HUES48 (cell line): ENCODE data around the gene ADAMTSL1.

Experiments used
- H3K27ac ChIP-seq: one replicate; pipeline ENCODE4 v1.7.0; 2013; ENCODE audit warnings: low read depth, low read length, inconsistent platforms
- H3K27me3 ChIP-seq: 2 replicates; pipeline ENCODE4 v1.6.1; 2013; ENCODE audit warnings: mild to moderate bottlenecking, low read length; ENCODE audit not compliant: control insufficient read depth, insufficient read depth
- H3K36me3 ChIP-seq: 2 replicates; pipeline ENCODE4 v1.6.1; 2013; ENCODE audit warnings: low read length; ENCODE audit not compliant: control insufficient read depth, insufficient read depth
- H3K4me1 ChIP-seq: 2 replicates; pipeline ENCODE4 v1.6.1; 2013; ENCODE audit warnings: mild to moderate bottlenecking, low read length; ENCODE audit not compliant: control insufficient read depth, insufficient read depth
- H3K4me3 ChIP-seq: 2 replicates; pipeline ENCODE4 v1.5.1; 2013; ENCODE audit warnings: mild to moderate bottlenecking, low read depth, low read length
- H3K9ac ChIP-seq: 2 replicates; pipeline ENCODE4 v1.6.1; 2013; ENCODE audit warnings: mild to moderate bottlenecking, low read depth, low read length, moderate library complexity
- H3K9me3 ChIP-seq: 2 replicates; pipeline ENCODE4 v1.6.1; 2013; ENCODE audit warnings: low read length; ENCODE audit not compliant: control insufficient read depth, insufficient read depth

ADAMTSL1 gene

GRCh38 chr9:18500451-18500850 lies 26.5 kb downstream of the ADAMTSL1 start:
- Histone ChIP-seq H3K36me3 (no peaks in the 10 kb centered on the region), H3K27me3 (no peaks in the 10 kb centered on the region), H3K9me3 (no peaks in the 10 kb centered on the region), H3K4me3 (no peak overlapping the region), H3K9ac (no peak overlapping the region), H3K4me1 (peaks cover 27% of the 10 kb centered on the region), H3K27ac (no peak overlapping the region)

GRCh38 chr9:18501949-18502348 lies 28.0 kb downstream of the ADAMTSL1 start:
- Histone ChIP-seq H3K4me3 (no peak overlapping the region), H3K27ac (no peak overlapping the region), H3K4me1 (peaks cover 29% of the 10 kb centered on the region), H3K9ac (no peak overlapping the region), H3K27me3 (no peaks in the 10 kb centered on the region), H3K9me3 (no peaks in the 10 kb centered on the region), H3K36me3 (no peaks in the 10 kb centered on the region)

- Histone ChIP-seq H3K9ac (no peak overlapping the region), H3K4me3 (no peak overlapping the region), H3K4me1 (peaks cover 35% of the 10 kb centered on the region), H3K9me3 (no peaks in the 10 kb centered on the region), H3K36me3 (no peaks in the 10 kb centered on the region), H3K27me3 (no peaks in the 10 kb centered on the region), H3K27ac (peak overlapping the region; percentile 32)
These were observed 28.6 kb downstream of the ADAMTSL1 start for GRCh38 chr9:18502546-18502945.

- Histone ChIP-seq H3K4me3 (no peak overlapping the region), H3K27ac (no peak overlapping the region), H3K9ac (no peak overlapping the region), H3K36me3 (no peaks in the 10 kb centered on the region), H3K4me1 (peaks cover 37% of the 10 kb centered on the region), H3K9me3 (no peaks in the 10 kb centered on the region), H3K27me3 (no peaks in the 10 kb centered on the region)
These were observed 30.8 kb downstream of the ADAMTSL1 start for GRCh38 chr9:18504707-18505106.

GRCh38 chr9:18507151-18507550 lies 33.2 kb downstream of the ADAMTSL1 start:
- Histone ChIP-seq H3K9me3 (no peaks in the 10 kb centered on the region), H3K4me1 (peaks cover 30% of the 10 kb centered on the region), H3K27ac (no peak overlapping the region), H3K4me3 (no peak overlapping the region), H3K9ac (no peak overlapping the region), H3K36me3 (no peaks in the 10 kb centered on the region), H3K27me3 (no peaks in the 10 kb centered on the region)

GRCh38 chr9:18516514-18516913 lies 42.6 kb downstream of the ADAMTSL1 start:
- no peaks in the 10 kb centered on the region for H3K4me1 ChIP-seq
- no peak overlapping the region for H3K9ac ChIP-seq
- H3K27me3 ChIP-seq: no peaks in the 10 kb centered on the region
- no peaks in the 10 kb centered on the region for H3K9me3 ChIP-seq
- no peak overlapping the region for H3K4me3 ChIP-seq
- no peak overlapping the region for H3K27ac ChIP-seq
- H3K36me3 ChIP-seq: no peaks in the 10 kb centered on the region

- Histone ChIP-seq H3K9ac (no peak overlapping the region), H3K4me1 (no peaks in the 10 kb centered on the region), H3K27me3 (no peaks in the 10 kb centered on the region), H3K36me3 (no peaks in the 10 kb centered on the region), H3K9me3 (no peaks in the 10 kb centered on the region), H3K27ac (no peak overlapping the region), H3K4me3 (no peak overlapping the region)
These were observed 43.0 kb downstream of the ADAMTSL1 start for GRCh38 chr9:18516965-18517364.

GRCh38 chr9:18520416-18521047 lies 46.6 kb downstream of the ADAMTSL1 start:
- no peak overlapping the region for H3K9ac ChIP-seq
- H3K36me3 ChIP-seq: no peaks in the 10 kb centered on the region
- H3K4me1 ChIP-seq: no peaks in the 10 kb centered on the region
- H3K27ac ChIP-seq: no peak overlapping the region
- H3K9me3 ChIP-seq: no peaks in the 10 kb centered on the region
- no peak overlapping the region for H3K4me3 ChIP-seq
- no peaks in the 10 kb centered on the region for H3K27me3 ChIP-seq

- peaks cover 9% of the 10 kb centered on the region for H3K4me1 ChIP-seq
- H3K36me3 ChIP-seq: no peaks in the 10 kb centered on the region
- H3K9me3 ChIP-seq: no peaks in the 10 kb centered on the region
- H3K27me3 ChIP-seq: no peaks in the 10 kb centered on the region
- no peak overlapping the region for H3K9ac ChIP-seq
- H3K4me3 ChIP-seq: no peak overlapping the region
- no peak overlapping the region for H3K27ac ChIP-seq
These were observed 52.7 kb downstream of the ADAMTSL1 start for GRCh38 chr9:18526685-18527084.

GRCh38 chr9:18531136-18532065 lies 57.4 kb downstream of the ADAMTSL1 start:
- no peak overlapping the region for H3K4me3 ChIP-seq
- H3K4me1 ChIP-seq: peaks cover 9% of the 10 kb centered on the region
- no peaks in the 10 kb centered on the region for H3K27me3 ChIP-seq
- H3K36me3 ChIP-seq: no peaks in the 10 kb centered on the region
- no peak overlapping the region for H3K27ac ChIP-seq
- peaks cover 25% of the 10 kb centered on the region for H3K9me3 ChIP-seq
- H3K9ac ChIP-seq: no peak overlapping the region

GRCh38 chr9:18534611-18535010 lies 60.7 kb downstream of the ADAMTSL1 start:
- H3K27ac ChIP-seq: no peak overlapping the region
- H3K27me3 ChIP-seq: no peaks in the 10 kb centered on the region
- peaks cover 6% of the 10 kb centered on the region; the same call in 1 of the 2 replicates for H3K4me1 ChIP-seq
- H3K4me3 ChIP-seq: no peak overlapping the region
- no peak overlapping the region for H3K9ac ChIP-seq
- H3K9me3 ChIP-seq: peaks cover 27% of the 10 kb centered on the region
- no peaks in the 10 kb centered on the region for H3K36me3 ChIP-seq
